Body of pancreas (tissue), 4 donors: ENCODE data around the gene STRADA.

Experiments
- POLR2A ChIP-seq, 3 donors: fragments of 450-650 bp; IDR thresholded peaks; one replicate each; pipeline ENCODE4 v1.6.1; 2016; ENCODE audit warnings: antibody characterized with exemption in 3 of 3, mild to moderate bottlenecking in 2 of 3
- TF ChIP-seq, protein P1 (sequence below), 7 experiments: fragments of 450-650 bp in 4 of 7; fragments of 200-600 bp in 3 of 7; sonication (generic) in 3 of 7; IDR thresholded peaks; one replicate each; pipeline ENCODE4 v1.5.1; 2016 to 2019; ENCODE audit warnings: antibody characterized with exemption in 7 of 7

DNA sequence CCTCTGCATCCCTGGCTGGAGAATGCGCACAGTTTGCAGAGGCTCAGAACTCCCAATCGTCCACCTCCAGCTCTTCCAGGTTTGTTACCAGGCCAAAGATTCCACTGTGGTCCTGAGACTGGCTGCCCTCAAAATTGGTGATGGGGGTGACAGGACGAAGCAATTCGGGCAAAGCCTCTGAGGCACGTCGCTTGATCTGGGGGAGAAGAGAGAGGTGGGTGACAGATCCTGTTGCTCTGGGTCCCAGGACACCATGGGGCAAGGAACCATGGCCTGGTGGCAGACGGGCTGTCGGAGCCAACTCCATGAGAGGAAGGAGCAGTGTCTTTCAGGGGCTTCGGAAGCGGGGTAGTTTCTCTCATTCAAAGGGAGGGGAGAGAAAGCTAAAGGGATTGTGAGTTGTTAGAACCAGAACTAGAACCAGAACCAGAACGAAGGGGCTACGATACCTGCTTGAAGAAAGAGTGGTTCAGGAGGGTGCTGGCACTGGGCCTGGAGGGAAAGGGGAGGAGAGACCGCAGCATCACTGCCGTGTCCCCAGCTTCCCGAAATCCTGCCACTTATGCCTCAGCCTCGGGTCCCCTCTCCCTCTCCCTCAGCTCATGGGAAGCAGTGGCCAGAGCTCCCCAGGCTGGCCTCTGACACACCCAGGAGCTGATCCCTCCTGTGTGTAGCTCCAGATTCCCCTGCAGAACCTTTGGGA, 37.9 kb downstream of the STRADA start:
- no peak for TF ChIP-seq POLR2A (IDR thresholded peaks at IDR 0.05)
- TF ChIP-seq, protein P1, sequence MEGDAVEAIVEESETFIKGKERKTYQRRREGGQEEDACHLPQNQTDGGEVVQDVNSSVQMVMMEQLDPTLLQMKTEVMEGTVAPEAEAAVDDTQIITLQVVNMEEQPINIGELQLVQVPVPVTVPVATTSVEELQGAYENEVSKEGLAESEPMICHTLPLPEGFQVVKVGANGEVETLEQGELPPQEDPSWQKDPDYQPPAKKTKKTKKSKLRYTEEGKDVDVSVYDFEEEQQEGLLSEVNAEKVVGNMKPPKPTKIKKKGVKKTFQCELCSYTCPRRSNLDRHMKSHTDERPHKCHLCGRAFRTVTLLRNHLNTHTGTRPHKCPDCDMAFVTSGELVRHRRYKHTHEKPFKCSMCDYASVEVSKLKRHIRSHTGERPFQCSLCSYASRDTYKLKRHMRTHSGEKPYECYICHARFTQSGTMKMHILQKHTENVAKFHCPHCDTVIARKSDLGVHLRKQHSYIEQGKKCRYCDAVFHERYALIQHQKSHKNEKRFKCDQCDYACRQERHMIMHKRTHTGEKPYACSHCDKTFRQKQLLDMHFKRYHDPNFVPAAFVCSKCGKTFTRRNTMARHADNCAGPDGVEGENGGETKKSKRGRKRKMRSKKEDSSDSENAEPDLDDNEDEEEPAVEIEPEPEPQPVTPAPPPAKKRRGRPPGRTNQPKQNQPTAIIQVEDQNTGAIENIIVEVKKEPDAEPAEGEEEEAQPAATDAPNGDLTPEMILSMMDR (IDR thresholded peaks at IDR 0.05), result no peak
